Left ventricle myocardium superior (tissue), 1 donor: Measurements from ENCODE around the gene RAB29. TPM values are rescaled to one million over a fixed set of nuclear protein-coding genes. Genes with fewer than 3 reads are reported as not detected.
"Not testable (repeated sequence)": the region's sequence is repeated elsewhere in the genome, so short reads cannot be mapped to it uniquely, and the experiment has no call there.

ENCODE experiments used
- ATAC-seq: fragments of 200-7000 bp; cut with Tn5 transposase; one replicate; pipeline ENCODE4 v1.9.1; 2020; ENCODE audit warnings: mild to moderate bottlenecking, moderate library complexity
- DNase-seq: peaks from one replicate; pipeline ENCODE4 v3.0.0-alpha.2; 2020
- intact Hi-C: fragments of 100-400 bp; cut with micrococcal nuclease; formaldehyde crosslinking; loops from one replicate; pipeline ENCODE4 v1.11.0; 2022
- long read RNA-seq: library from polyadenylated mRNA; unstranded; transcript quantifications from one replicate; pipeline ENCODE4 v2.0.0, GENCODE V29; 2021
- total RNA-seq: library from RNA; stranded (reverse); fragmentation: NEBNext Ultra II Directional; extraction: Animal tissue kit (Norgen Biotek cat#: 25700); gene quantifications from one replicate; pipeline ENCODE4 v1.2.1, GENCODE V29; 2021
- donor health status: DM: no; HTN: yes; CAD: no; lungs with severe emphysema.

Gene RAB29
- total RNA-seq: 14.5 TPM
- long read RNA-seq, transcript RAB29-201 (6 exons, 1,723 nt): minor isoform, 5 of 48 reads
- long read RNA-seq, transcript RAB29-203 (5 exons, 1,157 nt): major isoform, 23 of 48 reads
- long read RNA-seq, partial matches to known transcripts: 0 of 48 reads
- long read RNA-seq, other reads (novel, unspliced or antisense): 14 of 48 reads

GRCh38 chr1:205775015-205775716 is at the start of gene RAB29:
Gene RAB29 (minus strand): TSS chr1:205775482. CDS start chr1:205774956, 526 bp downstream.
- intact Hi-C loops: no loop called here
- peak; percentile 98 for ATAC-seq
- peak; percentile 85 for DNase-seq

DNA sequence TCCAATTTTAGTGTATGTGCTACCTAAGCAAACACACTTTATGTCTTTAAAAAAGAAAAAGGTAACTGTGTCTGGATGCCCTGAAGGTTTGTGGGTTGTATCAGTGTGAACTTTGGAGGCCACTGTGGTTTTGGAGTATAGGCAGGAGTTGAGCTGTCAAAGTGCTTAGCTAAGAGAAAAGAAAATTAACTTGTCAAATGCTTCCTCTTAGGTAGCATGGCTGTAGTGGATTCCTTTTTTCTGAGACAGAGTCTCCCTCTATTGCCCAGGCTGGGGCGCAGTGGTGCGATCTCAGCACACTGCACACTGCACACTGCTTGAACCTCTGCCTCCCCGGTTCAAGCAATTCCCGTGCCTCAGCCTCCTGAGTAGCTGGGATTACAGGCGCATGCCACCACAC is 48.9 kb upstream of the RAB29 start:
- intact Hi-C loops: no loop called here
- no peak for DNase-seq

DNA sequence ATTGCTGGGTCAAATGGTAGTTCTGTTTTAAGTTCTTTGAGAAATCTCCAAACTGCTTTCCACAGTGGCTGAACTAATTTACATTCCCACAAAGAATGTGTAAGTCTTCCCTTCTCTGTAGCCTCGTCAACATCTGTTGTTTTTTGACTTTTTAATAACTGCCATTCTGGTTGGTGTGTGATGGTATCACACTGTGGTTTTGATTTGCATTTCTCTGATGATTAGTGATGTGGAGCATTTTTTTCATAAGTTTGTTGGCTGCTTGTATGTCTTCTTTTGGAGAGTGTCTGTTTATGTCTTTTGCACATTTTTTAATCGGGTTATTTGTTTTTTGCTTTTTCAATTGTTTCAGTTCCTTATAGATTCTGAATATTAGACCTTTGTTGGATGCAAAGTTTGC is 48.0 kb upstream of the RAB29 start:
- DNase-seq, ATAC-seq, intact Hi-C loops: not testable (repeated sequence)

More for the DNA sequence above, 48.9 kb upstream of the RAB29 start:
- ATAC-seq: no peak

- intact Hi-C loops: no loop called here
- no peak for ATAC-seq
- no peak for DNase-seq
These were observed 47.1 kb upstream of the RAB29 start for GRCh38 chr1:205822397-205822796.

DNA sequence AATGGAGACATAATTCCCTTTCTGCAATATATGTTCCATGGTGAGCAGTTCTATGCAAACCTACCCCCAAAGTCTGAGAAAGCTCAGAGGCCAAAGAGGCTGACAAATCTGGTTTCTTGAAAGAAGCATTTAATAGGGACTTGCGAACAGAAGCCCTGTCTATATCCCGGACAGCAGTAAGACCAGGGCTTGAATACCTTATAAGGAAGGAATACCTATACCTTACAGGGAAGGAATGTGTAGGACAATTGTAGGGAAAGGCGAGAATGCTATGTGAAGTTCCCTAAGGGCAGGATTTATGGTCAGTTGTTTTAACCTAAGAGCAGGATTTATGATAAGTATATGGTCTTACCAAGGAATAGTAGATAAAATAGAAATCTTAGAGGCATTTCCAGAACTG is 42.7 kb upstream of the RAB29 start:
- ATAC-seq (no peak), DNase-seq (no peak)
- intact Hi-C loops: no loop called here

DNA sequence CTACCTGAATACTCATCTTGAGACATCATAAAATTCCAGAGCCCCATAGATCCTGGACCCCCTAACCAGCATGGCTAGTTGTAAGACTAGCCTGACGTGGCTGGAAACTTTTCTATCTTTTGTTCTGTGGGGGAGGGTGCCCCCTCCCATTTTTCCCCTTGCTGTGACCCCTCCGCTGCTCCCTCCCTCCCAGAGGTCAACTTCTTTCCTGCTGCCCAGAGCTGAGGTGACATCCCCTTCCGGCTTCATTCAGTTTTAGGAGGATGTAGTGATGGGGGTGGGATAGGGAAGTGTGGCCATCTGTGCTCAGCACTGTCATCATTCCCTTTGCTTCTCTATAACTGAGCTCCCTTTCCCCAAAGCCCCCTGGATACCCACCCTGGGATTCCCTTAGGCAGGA is 42.1 kb upstream of the RAB29 start:
- ATAC-seq (no peak), DNase-seq (no peak)
- intact Hi-C loops: no loop called here

DNA sequence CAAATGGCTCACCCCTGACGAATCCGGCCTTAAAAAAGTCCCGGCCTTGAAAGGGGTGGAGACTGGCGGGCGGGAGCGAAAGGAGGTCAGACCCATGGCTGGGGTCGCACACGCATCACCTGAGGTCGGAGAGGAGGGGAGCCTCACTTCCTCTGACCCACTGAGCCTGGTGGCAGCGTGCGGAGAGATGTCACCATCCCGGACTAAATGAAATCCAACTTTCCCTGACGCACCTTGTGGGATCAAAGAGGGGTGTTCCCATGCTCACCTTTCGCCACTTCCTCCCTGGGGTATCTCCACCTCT is 38.4 kb upstream of the RAB29 start:
- intact Hi-C loops: no loop called here
- DNase-seq (no peak), ATAC-seq (no peak)

- DNase-seq (peak; percentile 95), ATAC-seq (peak; percentile 89)
- intact Hi-C loops: no loop called here
These were observed 37.8 kb upstream of the RAB29 start, which contains the start of gene SLC41A1 for GRCh38 chr1:205812878-205813754. Gene SLC41A1 (minus strand): TSS chr1:205813198. CDS start chr1:205810441, 2,757 bp downstream.

- intact Hi-C loops: no loop called here
- ATAC-seq: peak; percentile 30
- peak; percentile 47 for DNase-seq
These were observed 37.1 kb upstream of the RAB29 start for GRCh38 chr1:205812271-205812877.

- peak; percentile 78 for DNase-seq
- ATAC-seq: peak; percentile 65
- intact Hi-C loops: no loop called here
These were observed 36.4 kb upstream of the RAB29 start for GRCh38 chr1:205811660-205812059.

DNA sequence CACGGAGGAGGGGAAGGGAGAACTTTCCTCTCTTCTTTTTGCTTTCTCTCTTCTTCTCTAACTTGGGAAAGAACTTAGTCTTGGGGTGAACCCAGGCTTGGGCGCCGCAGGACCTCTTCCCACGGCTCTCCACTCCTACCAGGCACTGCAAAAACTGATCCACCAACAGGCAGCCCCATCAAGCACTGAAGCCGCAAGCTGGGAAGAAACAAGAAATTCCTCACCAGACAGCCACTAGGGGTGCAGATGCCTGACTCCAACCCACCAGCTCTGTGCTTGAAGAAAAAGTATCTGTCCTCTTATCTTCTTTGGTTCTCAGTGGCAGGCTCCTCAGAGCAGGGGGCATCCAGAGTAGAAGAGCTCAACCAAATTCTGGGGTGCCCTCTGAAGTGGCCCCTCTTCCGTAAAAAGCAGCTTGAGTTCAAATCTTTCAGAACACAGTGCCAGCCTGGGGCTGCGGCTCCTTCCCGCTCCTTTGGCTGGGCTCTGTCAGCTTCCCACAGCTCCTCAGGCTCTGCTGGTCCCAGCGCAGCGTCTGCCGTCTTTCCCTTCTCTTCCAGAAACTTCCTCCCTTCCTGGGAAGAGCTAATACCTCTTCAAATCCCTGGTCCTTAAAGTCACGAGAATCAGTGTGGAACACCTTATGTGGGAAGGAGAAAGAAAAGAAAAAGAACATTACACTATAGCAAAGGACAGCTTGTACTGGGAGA is 35.3 kb upstream of the RAB29 start:
- ATAC-seq: no peak
- no peak for DNase-seq
- intact Hi-C loops: no loop called here

- ATAC-seq (peak; percentile 0), DNase-seq (peak; percentile 66)
- intact Hi-C loops: no loop called here
These were observed 34.7 kb upstream of the RAB29 start for GRCh38 chr1:205809942-205810345.

DNA sequence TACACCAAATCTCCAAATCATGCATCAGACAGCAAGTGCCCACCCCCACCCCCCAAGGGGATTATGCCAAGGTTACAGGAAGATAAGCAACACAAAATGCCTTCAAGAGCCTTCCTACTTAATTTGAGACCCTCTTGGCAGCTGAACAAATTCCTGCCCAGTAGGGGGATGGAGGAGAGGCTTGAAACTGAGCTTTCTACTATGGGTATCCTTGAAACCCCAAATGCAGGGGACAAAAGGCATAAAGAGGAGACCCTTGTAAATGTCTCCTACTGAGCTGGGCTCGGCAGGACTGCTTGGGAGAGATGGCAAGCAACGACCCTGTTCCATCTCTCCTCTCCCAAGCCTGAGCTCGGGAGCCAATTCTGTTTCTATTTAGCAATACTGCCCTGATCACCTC is 34.2 kb upstream of the RAB29 start:
- no peak for DNase-seq
- ATAC-seq: no peak
- intact Hi-C loops: no loop called here

DNA sequence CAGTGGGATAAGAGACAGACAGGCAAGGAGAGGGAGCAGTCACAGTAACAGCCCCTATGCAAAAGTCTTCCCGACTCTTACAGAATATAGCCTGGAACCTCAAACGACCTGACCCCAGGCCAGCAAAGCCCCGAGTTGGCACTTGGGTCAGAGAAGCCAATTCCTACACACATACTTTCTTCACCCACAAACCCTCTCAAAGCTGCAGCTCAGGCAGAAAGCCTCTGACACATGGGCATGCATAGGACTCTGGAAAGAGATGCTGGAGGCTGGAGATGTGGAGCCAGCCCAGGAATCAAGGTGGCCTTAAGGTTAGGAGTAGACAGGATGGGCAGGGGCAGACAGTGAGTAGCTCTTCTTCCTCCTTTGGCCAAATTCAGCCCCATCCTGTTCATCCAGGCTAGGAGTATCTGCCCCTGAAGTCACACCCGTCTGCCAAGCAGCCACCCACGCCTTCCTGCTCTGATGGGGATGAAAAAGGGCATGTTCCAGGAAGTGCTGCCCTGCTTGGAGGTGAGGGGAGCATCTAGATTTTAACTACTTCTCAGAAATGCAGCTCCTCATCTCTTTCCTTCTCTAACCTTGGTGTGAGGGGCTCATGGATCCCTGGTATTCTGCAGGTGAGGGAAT is 29.9 kb upstream of the RAB29 start:
- intact Hi-C loops: no loop called here
- no peak for ATAC-seq
- DNase-seq: no peak

- intact Hi-C loops: no loop called here
- DNase-seq (no peak), ATAC-seq (no peak)
These were observed 29.3 kb upstream of the RAB29 start for GRCh38 chr1:205804605-205805004.

DNA sequence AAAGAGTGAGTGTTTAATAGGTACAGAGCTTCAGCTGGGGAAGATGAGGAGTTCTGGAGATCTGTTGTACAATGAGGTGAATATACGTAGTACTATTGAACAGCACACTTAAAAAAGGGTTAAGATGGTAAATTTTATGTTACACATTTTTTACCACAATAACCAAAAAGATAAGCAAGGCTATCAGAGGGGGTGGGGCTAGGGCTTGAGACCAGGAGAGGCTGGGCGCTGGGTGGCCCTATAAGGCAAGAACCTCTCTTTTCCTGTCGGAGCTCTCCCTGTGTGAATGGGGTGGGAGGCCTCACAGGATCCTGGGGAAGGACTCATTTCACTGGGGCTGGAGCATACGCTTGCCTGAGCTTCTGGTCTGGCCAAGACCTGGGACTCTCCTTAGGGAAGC is 28.7 kb upstream of the RAB29 start:
- intact Hi-C loops: no loop called here
- DNase-seq (no peak), ATAC-seq (no peak)

GRCh38 chr1:205802060-205802459 is 26.8 kb upstream of the RAB29 start:
- DNase-seq (no peak), ATAC-seq (peak; percentile 65)
- intact Hi-C loops: no loop called here

DNA sequence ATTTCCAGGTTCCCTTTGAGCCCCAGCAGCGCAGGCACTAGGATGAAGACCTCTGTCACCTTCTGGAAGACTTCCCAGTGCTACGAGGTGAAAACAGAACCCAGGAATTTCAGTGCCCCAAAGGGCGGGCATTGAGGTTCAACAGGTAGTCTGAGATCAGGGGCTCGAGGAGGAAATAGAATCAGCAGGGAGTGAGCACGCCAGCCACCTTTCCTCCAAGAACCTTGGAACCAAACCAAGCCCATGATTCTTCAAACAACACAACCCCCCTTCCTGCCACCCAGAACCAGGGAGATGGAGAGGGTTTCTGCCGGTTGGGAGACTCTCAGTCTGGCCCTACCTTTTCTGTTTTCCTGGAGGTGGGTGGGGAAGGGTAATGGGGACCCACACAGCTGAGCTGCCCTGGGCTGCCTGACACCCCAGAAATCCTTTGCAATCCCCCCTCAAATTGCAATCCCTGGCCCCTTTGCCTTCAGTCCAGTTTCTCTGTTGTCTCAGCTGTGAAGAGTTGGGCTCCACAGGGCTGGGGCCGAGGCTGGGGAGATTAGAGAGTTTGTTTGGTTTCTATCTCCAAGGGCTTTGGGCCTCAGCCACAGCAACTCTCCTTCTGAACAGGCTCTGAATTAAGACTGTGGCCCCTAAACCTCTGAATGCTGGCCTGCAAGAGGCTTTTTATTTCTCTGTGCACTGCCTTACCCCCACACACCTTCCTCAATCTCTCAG is 25.9 kb upstream of the RAB29 start:
- intact Hi-C loops: no loop called here
- ATAC-seq (peak; percentile 28), DNase-seq (no peak)
